GM18505 (cell line): ENCODE data around the gene JAM3.

Experiments
- ATAC-seq: cut with Tn5 transposase; IDR thresholded peaks from one replicate; pipeline ENCODE4 v1.9.1; 2021; ENCODE audit not compliant: unreplicated experiment
- POLR2A ChIP-seq: IDR thresholded peaks from 4 replicates; pipeline ENCODE4 v1.6.1; 2011; ENCODE audit warnings: borderline replicate concordance; ENCODE audit not compliant: insufficient read depth, insufficient read length; ENCODE audit errors: extremely low read depth

JAM3 gene

DNA sequence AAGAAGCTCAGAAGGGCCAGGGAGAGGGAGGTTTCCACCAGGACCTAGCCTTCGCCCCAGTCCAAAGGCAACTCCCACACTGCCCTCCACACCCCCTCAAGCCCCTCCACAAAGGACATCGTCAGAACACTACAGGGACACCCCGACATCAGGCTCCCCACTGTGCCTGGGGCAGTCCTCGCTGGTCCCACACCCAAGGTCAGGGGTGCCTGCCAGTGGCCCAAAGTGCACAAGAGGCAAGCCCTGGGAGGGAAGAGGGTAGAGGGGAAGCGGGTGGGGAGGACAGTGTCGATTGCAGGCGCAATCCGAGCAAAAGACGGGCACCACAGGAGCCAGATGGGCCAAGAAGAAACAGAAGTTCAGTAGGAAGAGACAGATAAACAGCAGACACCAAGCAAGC lies 35.6 kb upstream of the JAM3 start:
- no peak for TF ChIP-seq POLR2A
- ATAC-seq, result no peak

DNA sequence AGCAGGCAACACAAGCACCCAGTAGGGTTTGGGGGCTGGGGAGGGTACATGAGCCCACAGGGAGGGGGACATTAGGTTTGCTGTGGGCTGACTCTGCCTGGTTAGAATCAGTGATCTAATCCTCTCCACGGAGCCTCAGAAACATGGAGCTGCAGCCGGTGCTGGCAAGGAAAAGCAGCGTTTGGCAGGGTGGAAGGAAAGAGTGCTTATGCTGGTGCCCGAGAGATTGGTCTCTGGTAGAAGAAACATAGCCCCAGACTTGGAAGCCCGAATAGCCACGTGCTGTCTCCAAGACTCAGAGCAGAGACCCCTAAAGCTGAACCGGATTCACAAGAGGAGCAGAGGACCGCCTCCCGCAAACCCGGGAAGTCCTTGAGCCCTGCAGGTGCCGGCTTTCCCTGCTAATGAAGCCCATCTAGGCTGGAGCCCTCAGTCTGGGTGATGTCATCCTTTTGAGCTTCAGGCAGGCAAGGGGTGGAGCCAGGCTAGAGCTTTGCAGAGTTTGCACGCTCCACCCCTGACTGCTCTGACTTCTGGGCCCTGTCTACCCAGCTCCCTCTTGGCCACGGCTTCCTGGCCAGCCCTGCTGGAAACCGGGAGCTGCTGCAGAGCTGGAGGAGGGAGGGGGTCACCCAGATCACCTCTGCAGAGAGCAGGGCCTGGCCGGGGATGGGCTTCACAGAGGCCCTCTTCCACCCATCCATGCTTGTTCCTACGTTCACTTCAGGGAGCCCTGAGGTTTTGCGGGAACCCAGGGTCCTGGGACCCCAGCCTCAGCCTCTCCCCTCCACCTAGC lies 35.0 kb upstream of the JAM3 start:
- peak; percentile 84 for ATAC-seq
- no peak for TF ChIP-seq POLR2A

DNA sequence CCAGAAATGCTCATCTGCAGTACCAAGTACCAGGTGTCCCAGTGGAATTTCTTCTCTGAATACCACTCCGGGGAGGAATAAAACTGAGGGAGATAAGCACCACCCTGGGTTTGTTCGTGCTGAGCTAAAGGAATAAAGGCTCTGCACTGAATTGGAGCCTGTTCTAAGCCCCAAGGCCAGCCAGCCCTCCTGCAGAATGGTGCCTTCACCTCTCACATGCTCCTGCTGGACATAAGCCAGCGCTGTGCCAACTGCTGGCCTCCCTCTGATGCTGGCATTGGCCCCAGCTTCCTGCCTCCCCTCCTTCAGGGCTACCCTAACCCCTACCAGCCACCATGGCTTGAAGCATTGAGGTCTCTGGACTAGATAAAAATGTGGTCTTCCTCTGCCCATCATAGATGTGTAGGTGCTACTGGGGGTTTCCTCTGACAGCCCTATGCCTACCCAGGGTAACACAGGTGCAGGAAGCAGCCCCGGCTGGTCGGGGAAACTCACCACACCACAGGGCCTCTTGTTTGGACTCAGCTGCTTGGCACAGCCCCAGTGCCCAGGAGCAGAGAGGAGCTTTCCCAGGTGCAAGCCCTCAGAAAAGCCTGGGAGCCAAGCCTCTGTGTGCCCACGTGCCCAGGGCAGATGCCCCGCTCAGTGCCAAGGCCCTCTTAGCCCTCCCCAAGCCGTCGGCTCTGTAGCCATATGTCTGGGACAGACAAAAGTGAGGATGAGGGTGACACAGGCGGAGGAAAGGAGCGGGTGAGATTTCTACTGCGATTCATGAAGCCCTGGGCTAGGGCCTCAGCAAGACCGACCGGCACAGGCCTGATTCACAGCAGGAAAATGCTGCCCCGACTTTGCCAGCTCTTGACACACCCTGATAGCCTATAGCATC lies 34.1 kb upstream of the JAM3 start:
- no peak for ATAC-seq
- no peak for TF ChIP-seq POLR2A

DNA sequence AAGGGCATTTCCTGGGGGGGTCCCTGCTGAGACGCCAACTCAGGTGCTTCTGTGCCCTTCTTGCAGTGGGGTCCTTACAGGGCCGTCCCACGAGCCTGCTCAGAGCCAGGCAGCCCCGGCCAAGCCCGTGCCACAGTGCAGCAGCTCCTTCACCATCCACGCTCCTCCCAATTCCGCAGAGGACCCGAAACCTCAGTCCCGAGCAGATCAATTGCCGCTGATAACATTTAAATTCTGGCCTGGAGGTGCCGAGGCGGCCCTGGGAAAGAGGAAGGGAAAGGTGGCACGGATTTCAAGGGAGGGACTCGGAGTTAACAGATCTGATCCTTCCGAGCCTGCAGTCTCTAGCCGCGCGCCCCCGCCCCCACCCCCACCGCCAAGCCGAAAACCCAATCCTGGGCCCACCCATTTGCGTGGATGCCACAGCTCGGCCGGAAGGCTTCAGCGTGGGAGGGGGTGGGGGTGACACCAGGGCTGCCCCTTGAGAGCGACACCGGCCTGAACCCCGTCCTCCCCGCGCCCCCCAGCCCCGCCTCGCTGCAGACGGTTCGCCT lies 32.3 kb upstream of the JAM3 start:
- TF ChIP-seq POLR2A, result no peak

DNA sequence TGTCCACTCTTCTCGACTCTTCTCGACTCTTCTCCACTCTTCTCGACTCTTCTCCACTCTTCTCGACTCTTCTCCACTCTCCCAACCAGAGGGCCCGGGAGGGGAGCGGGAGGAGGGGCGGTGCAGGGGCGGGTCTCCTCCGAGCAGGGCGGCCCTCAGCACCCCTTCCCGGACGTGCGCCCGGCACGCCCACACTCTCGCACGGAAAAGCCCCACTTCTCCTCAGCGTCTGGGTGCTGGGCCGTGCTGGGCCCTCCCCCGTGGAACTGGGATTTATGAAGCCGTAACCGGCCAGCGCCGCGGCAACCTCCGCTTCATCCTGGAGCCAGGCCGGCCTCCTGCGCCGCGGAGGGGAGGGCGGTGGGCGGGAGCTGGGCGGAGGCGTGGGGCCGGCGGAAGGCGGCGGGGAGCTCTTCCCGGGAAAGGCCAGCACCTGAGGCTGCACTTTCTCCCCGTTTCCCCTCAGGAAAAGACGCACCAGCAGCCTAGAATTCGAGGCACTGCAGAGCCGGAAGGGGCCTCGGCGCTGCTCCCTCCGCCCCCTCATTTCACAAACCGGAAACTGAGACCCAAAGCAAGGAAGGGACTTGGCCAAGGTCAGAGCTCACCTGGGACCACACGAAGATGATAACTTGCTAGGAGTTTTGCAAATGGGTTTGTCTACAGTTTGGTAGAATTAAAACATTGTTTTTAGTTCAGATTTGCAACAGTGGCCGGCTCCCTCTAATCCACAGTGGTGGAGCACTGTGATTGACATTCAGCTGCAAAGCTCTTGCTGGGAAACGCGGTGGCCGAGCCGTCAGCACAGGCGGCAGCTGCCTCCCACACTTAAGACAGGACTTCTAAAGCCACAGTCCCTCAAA lies 31.6 kb upstream of the JAM3 start:
- peak; percentile 53 for ATAC-seq
- peak; percentile 37 for TF ChIP-seq POLR2A

More for the DNA sequence above, 32.3 kb upstream of the JAM3 start:
- no peak for ATAC-seq

DNA sequence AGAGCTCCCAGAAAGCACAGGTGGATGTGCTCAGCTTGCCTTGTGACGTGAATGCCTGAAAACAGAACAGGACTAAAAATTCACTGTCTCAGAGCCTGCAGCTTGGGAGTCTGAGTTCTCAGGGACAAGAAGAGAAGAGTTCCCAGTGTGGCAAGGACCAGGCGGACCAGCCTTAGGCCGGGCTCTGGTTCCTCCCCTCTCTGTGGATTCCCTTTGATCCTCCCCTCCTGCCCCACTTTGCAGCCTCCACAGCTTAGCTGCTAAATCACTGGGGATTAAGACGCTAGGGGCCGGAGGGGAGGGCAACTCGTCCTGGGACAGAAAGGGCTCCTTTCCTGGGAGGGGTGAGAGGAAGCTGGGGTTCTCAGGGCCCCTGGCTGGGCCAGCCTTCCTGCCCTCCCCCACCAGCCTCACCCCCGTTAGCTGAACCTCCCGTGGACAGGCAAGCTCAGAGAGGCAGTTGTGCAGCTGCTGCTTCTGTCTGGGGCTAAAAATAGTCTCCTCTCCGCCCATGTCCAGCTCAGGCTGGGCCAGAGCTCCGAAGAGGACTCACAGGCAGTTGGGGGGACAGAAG lies 29.9 kb upstream of the JAM3 start:
- ATAC-seq, result no peak
- no peak for TF ChIP-seq POLR2A

DNA sequence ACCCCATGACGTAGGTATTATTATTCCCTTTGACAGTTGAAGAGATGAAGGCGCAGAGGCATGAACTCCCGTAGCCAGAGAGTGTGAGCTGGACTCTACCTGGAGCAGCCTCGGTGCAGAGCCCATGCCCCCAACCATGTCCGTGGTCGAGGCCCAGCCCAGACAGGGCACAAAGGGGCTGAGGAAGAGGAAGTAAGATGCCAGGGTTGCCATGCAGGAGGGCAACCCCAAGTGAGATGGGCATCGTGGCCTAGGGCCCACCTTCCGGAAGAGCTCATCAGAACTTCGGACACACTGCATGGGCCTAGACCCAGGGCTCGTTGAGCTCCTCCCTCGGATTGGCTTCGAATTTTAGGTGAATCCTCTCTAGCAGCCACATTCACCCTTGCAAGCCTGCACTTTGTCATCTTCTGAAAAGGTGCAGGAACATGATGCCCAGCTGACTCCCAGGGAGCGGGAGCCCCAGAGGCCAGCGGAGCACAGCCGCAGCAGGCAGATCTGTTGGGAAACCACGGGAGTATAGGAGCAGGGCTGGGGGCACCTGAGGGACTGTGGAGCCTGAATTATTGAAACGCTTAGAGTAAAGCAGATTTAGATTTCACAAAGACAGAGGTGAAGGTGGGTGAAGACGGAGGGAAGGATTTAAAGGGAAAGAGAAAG lies 29.0 kb upstream of the JAM3 start:
- no peak for TF ChIP-seq POLR2A
- no peak for ATAC-seq

DNA sequence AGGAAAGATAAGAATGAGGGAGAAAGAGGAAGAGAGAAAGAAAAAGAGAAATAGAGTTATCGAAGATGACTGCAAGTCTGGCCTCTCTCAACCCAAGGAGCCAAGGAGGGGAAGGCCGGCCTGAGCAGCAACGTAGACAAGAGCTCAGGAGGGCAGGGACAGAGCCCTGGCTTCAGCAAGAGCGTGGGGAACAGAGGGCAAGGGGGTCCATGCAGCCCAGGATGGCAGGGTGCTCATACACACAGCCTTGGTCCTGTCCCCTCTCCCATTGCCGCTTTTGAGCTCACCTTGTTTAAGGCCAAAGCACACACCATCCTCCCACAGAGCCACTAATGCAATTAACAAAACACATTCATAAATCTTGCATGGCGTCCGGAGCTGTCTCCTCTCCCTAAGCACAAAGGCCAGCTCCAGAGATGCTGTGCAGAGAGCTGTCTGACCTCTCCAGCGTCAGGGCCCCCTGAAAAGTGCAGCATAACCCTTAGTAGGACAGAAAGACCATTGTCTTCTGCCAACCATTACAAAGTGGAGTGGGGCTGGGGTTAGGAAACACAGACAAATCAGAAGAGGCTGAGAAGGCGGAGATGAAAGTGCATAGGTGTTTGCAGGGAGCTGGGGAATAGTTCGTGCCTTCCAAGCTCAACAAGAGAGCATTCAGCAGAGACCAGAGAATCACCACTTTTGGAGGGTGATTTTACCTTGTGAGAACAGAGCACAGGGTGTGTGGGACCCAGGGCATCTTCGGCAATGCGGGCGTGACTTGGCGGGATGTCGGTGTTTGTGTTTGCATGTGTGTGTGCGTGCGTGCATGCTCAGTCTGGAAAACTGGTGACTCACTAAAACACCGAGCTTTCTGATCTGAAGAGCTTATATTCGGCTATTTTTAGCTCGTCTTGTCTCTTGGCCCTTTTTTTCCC lies 28.2 kb upstream of the JAM3 start:
- ATAC-seq, result no peak
- TF ChIP-seq POLR2A, result no peak

DNA sequence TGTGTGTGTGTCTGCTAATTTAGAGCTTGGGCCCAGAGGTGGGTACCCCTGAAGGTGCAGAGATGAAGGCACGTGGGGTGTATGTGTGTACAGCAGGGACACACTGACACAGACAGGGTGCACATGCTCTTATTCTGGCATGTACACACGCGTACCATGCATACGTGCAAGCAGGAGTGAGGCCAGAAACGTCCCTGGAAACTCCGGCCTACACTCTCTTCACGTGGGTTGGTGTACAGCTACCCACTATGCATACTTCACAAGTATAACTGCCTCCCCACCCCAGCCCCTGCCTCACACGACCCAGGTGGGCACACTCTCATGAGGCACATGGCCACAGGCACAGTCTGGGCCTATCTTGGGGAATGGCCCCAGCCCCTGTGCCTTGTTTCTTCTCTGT lies 27.5 kb upstream of the JAM3 start:
- ATAC-seq, result no peak
- TF ChIP-seq POLR2A, result no peak

DNA sequence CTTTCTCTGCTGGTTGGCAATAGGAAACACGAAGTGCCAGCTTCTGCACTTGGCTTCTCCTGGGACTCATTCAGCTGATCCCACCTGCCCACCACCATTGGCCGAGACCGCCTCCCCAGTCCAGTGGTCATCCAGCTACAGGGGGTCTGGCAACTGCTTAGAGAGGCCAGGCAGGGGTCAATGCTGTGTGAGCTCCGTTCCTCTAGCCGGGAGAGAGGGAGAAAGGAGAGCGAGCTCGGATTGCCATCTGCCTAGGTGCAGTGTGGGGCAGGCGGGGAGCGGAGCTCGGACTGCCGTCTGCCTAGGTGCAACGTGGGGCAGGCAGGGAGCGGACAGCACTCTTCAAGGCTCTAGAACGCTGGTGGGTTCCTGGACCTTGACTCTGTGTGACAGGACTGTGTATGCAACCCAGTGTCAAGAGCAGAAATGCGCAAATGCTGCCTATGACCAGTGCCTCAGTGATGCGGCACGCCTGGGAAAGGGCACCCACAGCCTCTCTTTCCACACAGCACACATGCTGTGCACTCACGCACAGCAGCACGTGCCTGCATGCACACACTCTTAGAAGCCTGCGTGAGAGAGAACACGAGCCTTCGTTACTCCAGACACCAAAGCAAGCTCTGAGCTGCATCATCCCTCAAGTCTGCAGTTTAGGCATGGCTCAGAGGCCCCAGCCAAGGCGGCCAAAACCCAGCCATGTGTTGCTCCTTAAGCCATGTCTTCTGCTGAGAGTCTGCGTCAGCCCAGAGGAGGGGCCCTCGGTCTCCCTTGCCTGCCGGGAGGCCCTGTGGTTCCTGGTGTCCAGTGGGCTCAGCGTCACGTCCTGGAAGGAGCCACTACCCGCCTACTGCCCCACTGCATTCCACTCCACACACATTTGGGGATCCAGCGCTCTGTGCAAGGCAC lies 26.8 kb upstream of the JAM3 start:
- no peak for TF ChIP-seq POLR2A
- ATAC-seq, result no peak
